Mononuclear cell (primary cell): Measurements from ENCODE around the gene NBL1. TPM values are rescaled to one million over a fixed set of nuclear protein-coding genes. Genes with fewer than 3 reads are reported as not detected.
"Not testable (repeated sequence)": the region's sequence is repeated elsewhere in the genome, so short reads cannot be mapped to it uniquely, and the experiment has no call there.

ENCODE experiments used
- H3K27me3 ChIP-seq: 2 replicates; pipeline ENCODE4 v1.6.0; 2011; ENCODE audit warnings: low read length, control low read depth; ENCODE audit not compliant: insufficient read depth
- H3K4me1 ChIP-seq: 2 replicates; pipeline ENCODE4 v1.5.1; 2011; ENCODE audit warnings: mild to moderate bottlenecking, low read length, control low read depth; ENCODE audit not compliant: insufficient read depth
- H3K4me3 ChIP-seq: 2 replicates; pipeline ENCODE4 v1.5.1; 2011; ENCODE audit warnings: mild to moderate bottlenecking, low read length, moderate library complexity
- H3K9me3 ChIP-seq: 2 replicates; pipeline ENCODE4 v1.5.1; 2011; ENCODE audit warnings: low read depth, mild to moderate bottlenecking, control low read depth, low read length
- total RNA-seq: library from RNA; depleted of rRNA; stranded (reverse); fragments of >200 nt; gene quantifications from one replicate; pipeline ENCODE4 v1.2.3, GENCODE V29; 2012

Gene NBL1
- total RNA-seq, 1 donor = 5.7 TPM

DNA sequence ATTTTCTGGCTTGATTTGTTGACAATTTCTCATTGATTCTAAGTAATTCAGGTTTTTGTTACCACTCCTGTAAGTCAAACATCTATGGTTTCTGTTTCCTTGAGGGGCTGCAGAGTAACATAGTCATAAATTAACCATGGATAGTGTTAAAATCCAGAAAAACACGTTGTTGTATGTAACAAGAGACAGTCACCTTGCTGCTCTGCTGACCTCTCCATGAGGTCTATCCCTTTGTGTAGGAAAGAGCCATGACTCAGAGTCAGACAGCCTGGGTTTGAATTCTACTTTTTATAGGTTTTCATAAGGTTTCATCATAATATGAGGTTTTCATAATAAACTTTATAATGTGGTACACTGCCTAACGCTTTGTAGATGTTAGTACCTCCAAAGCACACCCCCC is 27.6 kb upstream of the NBL1 start:
- Histone ChIP-seq H3K4me1 (no peaks in the 10 kb centered on the region), H3K4me3 (no peak overlapping the region), H3K9me3 (no peaks in the 10 kb centered on the region), H3K27me3 (no peaks in the 10 kb centered on the region)

DNA sequence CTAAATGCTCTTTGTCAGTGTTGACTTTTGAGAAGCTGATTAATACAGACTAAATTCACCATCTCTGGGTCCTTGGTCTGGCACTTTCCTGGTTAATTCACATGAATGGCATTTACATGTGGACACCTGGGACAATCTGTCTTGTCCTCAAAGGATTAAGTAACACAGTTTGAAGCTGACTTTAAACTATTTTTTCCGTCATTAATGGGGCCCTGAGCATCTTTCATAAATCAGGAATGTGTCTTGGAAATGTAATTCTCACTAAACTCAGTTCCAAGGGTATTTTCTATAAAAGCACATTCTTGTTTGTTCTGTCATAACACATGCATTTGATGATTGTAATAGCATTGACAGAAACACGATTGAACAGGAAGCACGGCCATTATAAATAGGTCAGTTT is 26.7 kb upstream of the NBL1 start:
- Histone ChIP-seq H3K27me3 (no peaks in the 10 kb centered on the region), H3K4me3 (no peak overlapping the region), H3K4me1 (no peaks in the 10 kb centered on the region), H3K9me3 (no peaks in the 10 kb centered on the region)

GRCh38 chr1:19618428-19618827 is 25.7 kb upstream of the NBL1 start:
- H3K27me3 ChIP-seq = no peaks in the 10 kb centered on the region
- H3K4me3 ChIP-seq = no peak overlapping the region

GRCh38 chr1:19619697-19620384 is 24.3 kb upstream of the NBL1 start:
- Histone ChIP-seq H3K4me3 (no peak overlapping the region), H3K4me1 (no peaks in the 10 kb centered on the region), H3K27me3 (no peaks in the 10 kb centered on the region), H3K9me3 (no peaks in the 10 kb centered on the region)

More at GRCh38 chr1:19618428-19618827, 25.7 kb upstream of the NBL1 start:
- H3K9me3 ChIP-seq = no peaks in the 10 kb centered on the region
- no peaks in the 10 kb centered on the region for H3K4me1 ChIP-seq

DNA sequence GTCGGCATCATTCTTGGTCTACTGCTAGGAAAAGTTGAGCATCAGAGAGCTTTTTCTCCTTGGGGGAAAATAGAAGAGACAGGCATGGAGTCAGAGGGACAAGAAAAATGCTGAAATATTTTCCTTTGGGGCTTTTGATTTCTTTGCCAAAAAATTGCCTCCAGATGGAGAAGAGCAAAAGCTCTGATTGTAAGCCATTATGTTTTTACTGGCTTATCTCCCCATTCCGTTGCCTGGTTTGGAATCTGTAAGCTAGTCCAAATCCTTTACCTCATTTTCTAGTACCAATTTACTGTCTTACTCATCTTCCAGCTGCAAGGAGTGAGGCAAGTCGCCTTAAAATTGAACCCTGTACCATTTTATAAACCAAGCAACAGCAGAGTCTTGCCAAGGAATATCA is 23.3 kb upstream of the NBL1 start:
- Histone ChIP-seq H3K4me3 (no peak overlapping the region), H3K9me3 (no peaks in the 10 kb centered on the region), H3K27me3 (no peaks in the 10 kb centered on the region), H3K4me1 (no peaks in the 10 kb centered on the region)

DNA sequence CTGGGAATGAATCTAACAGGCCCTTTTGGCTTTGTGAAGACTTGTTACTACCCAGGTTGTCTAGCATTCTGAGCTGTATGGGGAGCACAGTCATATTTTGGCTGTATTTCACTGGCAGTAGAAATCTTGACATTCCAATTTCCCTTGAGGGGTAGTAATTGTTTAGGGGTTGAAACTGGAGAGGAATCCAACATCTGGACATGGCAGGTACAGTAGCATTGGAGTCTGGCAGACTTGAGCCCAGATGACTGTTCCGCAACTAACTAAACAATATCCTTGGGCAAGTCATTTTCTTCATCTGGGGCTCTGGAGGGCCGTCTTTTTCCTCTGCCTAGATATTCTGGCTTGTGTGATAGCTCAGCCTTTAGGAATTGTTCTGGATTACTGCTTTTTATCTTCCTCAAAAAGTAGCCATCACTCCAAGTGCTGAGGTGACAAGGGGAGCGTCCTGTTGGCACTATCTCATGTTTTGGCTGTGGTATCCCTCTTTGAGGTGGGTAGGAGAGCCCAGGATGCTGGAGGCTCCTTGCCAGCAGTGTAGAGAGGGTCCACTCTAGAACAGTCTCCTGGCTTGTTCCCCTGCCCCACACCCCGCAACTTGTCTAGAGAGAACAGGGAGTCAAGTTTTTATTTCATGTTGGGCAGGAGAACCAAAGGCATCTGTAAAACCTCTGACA is 22.7 kb upstream of the NBL1 start:
- no peaks in the 10 kb centered on the region for H3K9me3 ChIP-seq
- H3K4me1 ChIP-seq = no peaks in the 10 kb centered on the region
- no peak overlapping the region for H3K4me3 ChIP-seq
- no peaks in the 10 kb centered on the region for H3K27me3 ChIP-seq

DNA sequence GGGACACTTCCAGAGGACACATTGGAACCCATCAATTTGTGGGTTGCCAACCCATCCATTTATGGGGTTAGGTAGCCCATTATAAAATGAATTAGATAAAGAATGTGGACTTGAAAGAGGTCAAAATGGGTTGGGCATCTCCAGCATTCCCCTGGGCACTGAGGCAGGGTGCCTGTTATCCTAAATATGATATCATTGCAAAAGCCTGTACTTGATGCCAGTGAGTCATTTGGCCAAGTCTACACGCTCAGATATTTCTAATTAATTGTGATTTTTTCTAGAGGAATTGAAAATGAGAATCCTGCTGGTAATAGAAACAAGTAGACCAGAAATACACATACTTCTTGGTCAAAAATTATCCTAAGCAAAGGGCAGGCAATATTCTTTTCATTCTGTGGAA is 21.9 kb upstream of the NBL1 start:
- Histone ChIP-seq H3K9me3 (no peaks in the 10 kb centered on the region), H3K4me3 (no peak overlapping the region), H3K4me1 (no peaks in the 10 kb centered on the region), H3K27me3 (no peaks in the 10 kb centered on the region)

DNA sequence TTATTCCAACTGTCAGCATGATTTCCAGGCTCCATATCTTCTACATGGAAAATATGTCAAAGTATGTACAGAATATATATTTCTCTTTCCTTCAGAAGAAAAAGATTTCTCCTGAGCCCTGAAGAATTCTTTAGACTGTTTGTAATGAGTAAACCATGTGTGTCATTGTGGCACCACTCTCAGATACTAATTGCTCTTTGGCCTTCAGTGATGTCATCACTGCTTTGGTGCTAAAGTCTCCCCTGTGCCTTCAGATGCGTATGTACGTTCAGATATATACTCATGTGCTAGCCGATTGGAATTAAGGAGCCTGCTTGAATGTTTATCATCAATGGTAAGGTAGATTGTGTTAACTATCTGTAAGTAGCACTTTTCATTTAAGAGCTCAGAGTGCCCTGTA is 20.6 kb upstream of the NBL1 start:
- no peak overlapping the region for H3K4me3 ChIP-seq
- no peaks in the 10 kb centered on the region for H3K9me3 ChIP-seq
- no peaks in the 10 kb centered on the region for H3K27me3 ChIP-seq
- no peaks in the 10 kb centered on the region for H3K4me1 ChIP-seq

- H3K4me1 ChIP-seq = no peaks in the 10 kb centered on the region
- no peak overlapping the region for H3K4me3 ChIP-seq
- H3K9me3 ChIP-seq = no peaks in the 10 kb centered on the region
- no peaks in the 10 kb centered on the region for H3K27me3 ChIP-seq
These were observed 18.7 kb upstream of the NBL1 start for GRCh38 chr1:19625291-19625937.

DNA sequence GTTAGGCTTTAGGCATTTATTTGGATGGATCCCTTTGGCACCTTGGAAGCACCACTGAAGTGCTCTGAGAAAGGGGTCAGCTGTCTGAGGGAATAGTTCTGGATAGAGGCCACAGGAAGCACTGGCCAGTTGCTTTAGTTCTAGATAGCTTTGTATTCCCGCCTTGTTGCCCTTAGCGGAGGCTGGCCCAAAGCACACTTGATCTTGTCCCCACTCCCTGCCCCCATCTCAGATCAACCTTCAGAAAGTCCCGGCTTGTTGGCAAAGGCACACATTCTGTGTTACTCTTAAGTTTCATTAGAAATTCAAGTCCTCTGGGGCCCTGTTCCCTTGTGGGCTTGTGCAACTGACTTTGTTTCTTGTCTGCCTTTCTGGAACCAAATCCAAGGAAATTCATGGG is 15.2 kb upstream of the NBL1 start:
- no peak overlapping the region for H3K4me3 ChIP-seq
- H3K4me1 ChIP-seq = no peaks in the 10 kb centered on the region
- no peaks in the 10 kb centered on the region for H3K27me3 ChIP-seq
- no peaks in the 10 kb centered on the region for H3K9me3 ChIP-seq

- Histone ChIP-seq H3K4me1 (no peaks in the 10 kb centered on the region), H3K9me3 (no peaks in the 10 kb centered on the region), H3K4me3 (no peak overlapping the region), H3K27me3 (no peaks in the 10 kb centered on the region)
These were observed 14.8 kb upstream of the NBL1 start for GRCh38 chr1:19629357-19629756.

- H3K4me1 ChIP-seq, H3K9me3 ChIP-seq, H3K27me3 ChIP-seq, H3K4me3 ChIP-seq: not testable (repeated sequence)
These were observed 13.9 kb upstream of the NBL1 start for GRCh38 chr1:19630192-19630591.

DNA sequence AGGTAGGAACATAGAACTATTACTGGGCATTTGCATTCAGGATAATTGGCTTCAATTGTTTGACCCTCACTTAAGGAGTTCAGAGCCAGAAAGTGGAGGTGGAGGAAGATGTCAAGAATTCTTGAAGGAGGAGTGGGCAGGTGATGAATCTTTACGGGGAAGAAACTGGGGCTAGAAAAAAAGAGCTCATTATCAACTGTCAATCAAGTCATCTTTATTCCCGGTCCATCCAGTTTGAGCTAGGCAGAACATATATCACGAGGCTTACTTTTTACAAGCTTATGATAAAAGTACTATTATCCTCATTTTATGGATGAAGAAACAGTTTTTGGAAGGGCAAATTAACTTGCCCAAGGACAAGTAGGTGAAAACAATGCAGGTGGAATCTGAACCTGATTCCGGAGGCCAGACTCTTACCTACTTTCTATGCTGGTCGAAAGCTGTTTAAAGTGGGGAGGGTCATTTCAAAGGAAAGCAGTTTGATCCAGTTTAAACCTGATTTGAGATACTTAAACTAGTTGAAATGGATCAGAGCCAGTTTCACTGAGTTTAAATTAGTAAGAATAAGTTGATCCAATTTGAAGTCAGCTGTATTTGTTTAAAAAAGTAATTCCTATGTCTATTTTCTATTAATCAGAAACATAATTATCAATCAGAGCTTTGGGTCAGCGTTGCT is 13.3 kb upstream of the NBL1 start:
- no peak overlapping the region for H3K4me3 ChIP-seq
- no peaks in the 10 kb centered on the region for H3K9me3 ChIP-seq

GRCh38 chr1:19632211-19632610 is 11.9 kb upstream of the NBL1 start:
- Histone ChIP-seq H3K27me3 (no peaks in the 10 kb centered on the region), H3K9me3 (no peaks in the 10 kb centered on the region), H3K4me3 (no peak overlapping the region), H3K4me1 (no peaks in the 10 kb centered on the region)

More for the DNA sequence above, 13.3 kb upstream of the NBL1 start:
- Histone ChIP-seq H3K27me3 (no peaks in the 10 kb centered on the region), H3K4me1 (no peaks in the 10 kb centered on the region)

DNA sequence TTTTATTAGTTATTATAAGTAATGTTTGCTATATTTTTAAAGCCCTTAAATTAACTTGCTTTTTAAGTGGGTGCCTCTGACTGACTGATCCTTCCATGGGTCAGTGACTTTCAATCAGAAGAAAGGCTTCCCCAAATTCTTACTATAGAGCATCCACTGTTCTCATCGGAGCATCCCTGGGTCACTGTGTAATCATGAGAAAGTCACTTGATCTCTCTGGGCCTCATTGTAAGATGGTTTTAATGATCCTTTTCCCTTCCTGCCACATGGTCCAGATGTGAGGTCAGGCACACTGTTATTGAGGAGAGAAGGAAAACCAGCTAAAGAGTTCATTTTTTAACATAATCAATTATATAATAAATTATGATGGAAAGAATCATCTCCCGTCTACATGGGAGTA is 11.0 kb upstream of the NBL1 start:
- Histone ChIP-seq H3K27me3 (no peaks in the 10 kb centered on the region), H3K9me3 (no peaks in the 10 kb centered on the region), H3K4me1 (no peaks in the 10 kb centered on the region), H3K4me3 (no peak overlapping the region)
